ENCODE measurements around the gene RABGEF1.

GRCh38 chr7:66747385-66747784, 6.9 kb downstream of the RABGEF1 start:
- no peak for TF ChIP-seq REST (IDR thresholded peaks at IDR 0.05; ENCODE audit: insufficient read depth in 1 of 2, low read depth in 2 of 2, low read length in 1 of 2)
- no peak for TF ChIP-seq CTCF (IDR thresholded peaks at IDR 0.05)
- TF ChIP-seq SIN3A (IDR thresholded peaks at IDR 0.05; ENCODE audit: borderline replicate concordance, insufficient read depth, low read depth, low read length) = no peak
- no peak for TF ChIP-seq POLR2AphosphoS5 (IDR thresholded peaks at IDR 0.05; ENCODE audit: low read depth, low read length)

All from Panc1 (cell line).